SJCRH30 (cell line): Measurements from ENCODE around the gene CALM1. TPM values are rescaled to one million over a fixed set of nuclear protein-coding genes. Genes with fewer than 3 reads are reported as not detected.

ENCODE experiments used
- DNase-seq, 2 experiments: peaks; one replicate each; pipeline ENCODE4 v3.0.0-alpha.2; 2015 to 2020
- H3K27ac ChIP-seq: fragments of 250-450 bp; sonication (Bioruptor Pico); 2 replicates; pipeline ENCODE4 v1.5.1; 2020; ENCODE audit warnings: mild to moderate bottlenecking, moderate library complexity
- H3K27me3 ChIP-seq: fragments of 250-450 bp; sonication (Bioruptor Pico); 2 replicates; pipeline ENCODE4 v1.5.1; 2020; ENCODE audit warnings: mild to moderate bottlenecking, moderate library complexity
- H3K36me3 ChIP-seq: fragments of 250-450 bp; sonication (Bioruptor Pico); 2 replicates; pipeline ENCODE4 v1.5.1; 2020; ENCODE audit warnings: mild to moderate bottlenecking, moderate library complexity
- H3K4me1 ChIP-seq: fragments of 250-450 bp; sonication (Bioruptor Pico); 2 replicates; pipeline ENCODE4 v1.5.1; 2020; ENCODE audit warnings: mild to moderate bottlenecking, moderate library complexity
- H3K4me3 ChIP-seq: fragments of 250-450 bp; sonication (Bioruptor Pico); 2 replicates; pipeline ENCODE4 v1.5.1; 2020; ENCODE audit warnings: mild to moderate bottlenecking, moderate library complexity
- H3K9me3 ChIP-seq: fragments of 250-450 bp; sonication (Bioruptor Pico); replicated peaks from 2 replicates; pipeline ENCODE4 v1.5.1; 2020; ENCODE audit warnings: mild to moderate bottlenecking, moderate library complexity
- total RNA-seq: library from RNA; depleted of rRNA; stranded (reverse); fragments of >200 nt; shearing (Covaris generic); gene quantifications from 2 replicates; pipeline ENCODE4 v1.2.3, GENCODE V29; 2014; rRNA removed

The CALM1 gene
- total RNA-seq, 1 experiment from 2014 or later, result 406 TPM

- H3K9me3 ChIP-seq, result no peaks in the 10 kb centered on the region
- peaks cover 8% of the 10 kb centered on the region; the same call in 1 of the 2 replicates for H3K4me1 ChIP-seq
- H3K4me3 ChIP-seq, result no peak overlapping the region
- DNase-seq, result no peak
- no peak overlapping the region for H3K27ac ChIP-seq
- no peaks in the 10 kb centered on the region for H3K36me3 ChIP-seq
- no peaks in the 10 kb centered on the region; the same call in 1 of the 2 replicates for H3K27me3 ChIP-seq
Measured at GRCh38 chr14:90451443-90451842, 54.6 kb downstream of the CALM1 start.

DNA sequence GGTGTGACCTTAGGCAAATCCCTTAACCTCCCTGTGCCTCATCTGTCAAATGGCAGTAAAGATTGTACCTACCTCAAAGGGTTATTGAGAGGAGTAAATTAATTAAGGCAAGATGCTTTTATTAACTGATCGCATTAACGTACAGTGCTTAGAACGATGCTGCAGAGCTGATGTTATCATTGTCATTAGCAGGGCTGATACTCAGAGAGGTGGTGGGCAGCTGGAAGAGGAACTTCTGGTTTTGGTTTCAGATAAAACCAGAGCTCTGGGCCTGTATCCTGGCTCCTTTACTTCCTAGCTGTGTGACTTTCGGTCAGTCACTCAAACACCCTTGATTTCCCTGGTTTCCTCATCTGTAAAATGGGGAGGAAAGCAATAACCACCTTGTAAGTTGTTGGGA is 55.1 kb downstream of the CALM1 start:
- H3K9me3 ChIP-seq, result no peaks in the 10 kb centered on the region
- H3K4me3 ChIP-seq, result no peak overlapping the region
- H3K4me1 ChIP-seq, result peaks cover 8% of the 10 kb centered on the region; the same call in 1 of the 2 replicates
- H3K36me3 ChIP-seq, result no peaks in the 10 kb centered on the region
- H3K27me3 ChIP-seq, result no peaks in the 10 kb centered on the region; the same call in 1 of the 2 replicates
- no peak for DNase-seq
- no peak overlapping the region for H3K27ac ChIP-seq

DNA sequence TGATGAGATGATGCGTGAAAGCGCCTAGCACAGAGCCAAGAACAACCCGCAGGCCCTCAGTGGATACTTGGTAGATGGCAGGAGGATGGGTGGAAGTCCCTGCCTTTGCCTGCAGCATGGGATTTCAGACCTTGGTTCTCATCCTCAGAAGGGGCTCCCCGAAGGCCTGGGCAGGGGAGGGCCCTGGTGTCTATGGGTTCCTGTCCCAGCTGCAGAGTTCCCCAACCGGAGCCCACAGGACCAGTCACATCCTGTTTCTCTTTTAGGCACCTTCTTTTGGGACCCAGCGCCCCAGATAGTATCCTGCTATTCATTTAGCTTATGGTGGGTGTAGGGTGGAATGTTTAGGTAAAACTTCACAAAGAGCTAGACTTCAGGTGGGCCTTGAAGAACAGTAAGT is 55.5 kb downstream of the CALM1 start:
- Histone ChIP-seq H3K27me3 (no peaks in the 10 kb centered on the region; the same call in 1 of the 2 replicates), H3K27ac (no peak overlapping the region), H3K36me3 (no peaks in the 10 kb centered on the region), H3K9me3 (no peaks in the 10 kb centered on the region), H3K4me1 (peaks cover 8% of the 10 kb centered on the region; the same call in 1 of the 2 replicates), H3K4me3 (no peak overlapping the region)
- no peak for DNase-seq

DNA sequence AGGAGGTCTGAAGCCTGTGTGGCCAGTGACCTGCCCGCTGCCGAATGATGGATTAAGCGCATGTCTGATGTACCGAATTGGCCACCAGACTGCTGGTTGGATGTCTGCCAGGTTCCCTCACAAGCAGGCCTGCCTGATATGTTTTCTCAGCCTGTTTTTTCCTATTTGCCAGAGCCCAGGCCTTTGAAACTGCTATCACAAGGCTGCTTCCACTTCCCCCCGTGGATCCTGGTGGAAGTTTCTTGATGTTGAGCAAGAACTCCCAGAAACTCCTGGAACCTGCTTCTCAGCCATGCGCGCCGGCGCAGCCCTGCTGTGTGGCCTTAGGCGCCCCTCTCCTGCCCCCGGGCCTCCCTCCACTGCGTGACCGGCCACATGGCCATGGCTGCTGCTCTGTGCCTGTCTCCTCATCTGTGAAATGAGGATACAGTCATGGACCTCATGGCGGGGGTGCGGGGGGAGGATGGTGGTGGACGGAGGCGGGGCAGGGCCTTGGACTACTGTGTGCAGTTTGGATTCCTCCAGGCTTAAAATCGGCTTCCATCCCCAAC is 56.6 kb downstream of the CALM1 start:
- no peak overlapping the region for H3K27ac ChIP-seq
- H3K9me3 ChIP-seq, result no peaks in the 10 kb centered on the region
- no peaks in the 10 kb centered on the region for H3K36me3 ChIP-seq
- DNase-seq, result peak; percentile 46 to 59
- H3K4me3 ChIP-seq, result no peak overlapping the region
- H3K4me1 ChIP-seq, result peaks cover 8% of the 10 kb centered on the region; the same call in 1 of the 2 replicates
- no peaks in the 10 kb centered on the region; the same call in 1 of the 2 replicates for H3K27me3 ChIP-seq

- Histone ChIP-seq H3K9me3 (no peaks in the 10 kb centered on the region), H3K4me3 (no peak overlapping the region), H3K4me1 (peaks cover 8% of the 10 kb centered on the region; the same call in 1 of the 2 replicates), H3K36me3 (no peaks in the 10 kb centered on the region), H3K27ac (no peak overlapping the region), H3K27me3 (no peaks in the 10 kb centered on the region; the same call in 1 of the 2 replicates)
- peak; percentile 58 to 72 for DNase-seq
Measured at GRCh38 chr14:90454041-90455000, 57.5 kb downstream of the CALM1 start.

DNA sequence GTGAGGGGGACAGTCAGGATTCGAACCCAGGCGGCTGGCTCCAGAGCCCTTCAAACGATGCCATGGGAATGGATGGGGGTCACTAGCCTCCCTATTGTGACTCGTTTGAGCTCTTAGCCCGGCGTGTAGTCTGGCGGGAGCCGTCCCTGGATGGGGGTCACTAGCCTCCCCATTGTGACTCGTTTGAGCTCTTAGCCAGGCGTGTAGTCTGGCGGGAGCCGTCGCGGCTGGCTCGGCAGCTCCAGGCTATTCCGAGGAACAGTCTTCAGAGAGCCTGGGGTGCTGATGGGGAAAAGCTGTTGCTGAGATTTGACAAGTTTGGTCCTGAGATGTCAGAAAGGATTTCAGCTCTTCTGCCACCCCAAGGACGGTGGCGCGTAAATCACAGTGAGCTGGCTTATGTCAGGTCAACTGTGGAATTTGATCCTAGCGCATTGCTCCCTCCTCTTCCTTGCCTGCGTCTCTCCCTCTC is 58.3 kb downstream of the CALM1 start:
- Histone ChIP-seq H3K4me3 (no peak overlapping the region), H3K9me3 (no peaks in the 10 kb centered on the region), H3K27me3 (no peaks in the 10 kb centered on the region; the same call in 1 of the 2 replicates), H3K36me3 (no peaks in the 10 kb centered on the region), H3K27ac (no peak overlapping the region), H3K4me1 (peaks cover 8% of the 10 kb centered on the region; the same call in 1 of the 2 replicates)
- no peak for DNase-seq

GRCh38 chr14:90456551-90456950 is 59.7 kb downstream of the CALM1 start:
- H3K4me3 ChIP-seq, result no peak overlapping the region
- no peaks in the 10 kb centered on the region for H3K9me3 ChIP-seq
- peaks cover 8% of the 10 kb centered on the region; the same call in 1 of the 2 replicates for H3K4me1 ChIP-seq
- H3K36me3 ChIP-seq, result no peaks in the 10 kb centered on the region
- H3K27ac ChIP-seq, result no peak overlapping the region
- H3K27me3 ChIP-seq, result no peaks in the 10 kb centered on the region; the same call in 1 of the 2 replicates
- no peak for DNase-seq

GRCh38 chr14:90457186-90457585 is 60.4 kb downstream of the CALM1 start:
- no peak overlapping the region for H3K4me3 ChIP-seq
- H3K4me1 ChIP-seq, result peaks cover 8% of the 10 kb centered on the region; the same call in 1 of the 2 replicates
- H3K36me3 ChIP-seq, result no peaks in the 10 kb centered on the region
- no peaks in the 10 kb centered on the region; the same call in 1 of the 2 replicates for H3K27me3 ChIP-seq
- no peak overlapping the region for H3K27ac ChIP-seq
- no peaks in the 10 kb centered on the region for H3K9me3 ChIP-seq
- no peak for DNase-seq

Other genes with a start within 250 kb of the CALM1 start
- gene PSMC1, start 140.5 kb upstream of the CALM1 start, total RNA-seq, result 172 and 173 TPM in 2 replicates
- 10.2 and 11.7 TPM in 2 replicates for gene NRDE2, start 65.1 kb upstream of the CALM1 start, total RNA-seq